Measurements from ENCODE around the gene CDKN2B.

The CDKN2B gene

GRCh38 chr9:21967169-21967568 lies 41.9 kb downstream of the CDKN2B start:
- Histone ChIP-seq H3K27ac (ENCODE audit: low read length) (no peak overlapping the region), H3K4me1 (ENCODE audit: low read length) (no peaks in the 10 kb centered on the region), H3K4me2 (ENCODE audit: low read depth, low read length) (no peak overlapping the region), H3K9me2 (replicated peaks; ENCODE audit: insufficient read depth, low read length) (no peaks in the 10 kb centered on the region), H3K4me3 (ENCODE audit: low read length) (no peak overlapping the region), H3K36me3 (replicated peaks; ENCODE audit: insufficient read depth, low read length) (no peaks in the 10 kb centered on the region), H3K27me3 (replicated peaks; ENCODE audit: insufficient read depth, low read length) (no peaks in the 10 kb centered on the region), H3F3A (ENCODE audit: insufficient read depth, low read length) (no peaks in the 10 kb centered on the region), H3K9ac (ENCODE audit: low read length) (no peak overlapping the region), H3K79me2 (ENCODE audit: low read length) (no peaks in the 10 kb centered on the region), H4K20me1 (ENCODE audit: insufficient read depth, low read length) (no peaks in the 10 kb centered on the region), H3K9me3 (replicated peaks; ENCODE audit: insufficient read depth, low read length) (no peaks in the 10 kb centered on the region), H2AFZ (ENCODE audit: low read length) (no peak overlapping the region)
- DNase-seq, result no peak
- no peak for TF ChIP-seq EZH2phosphoT487 (IDR thresholded peaks at IDR 0.05; ENCODE audit: low read length)
- TF ChIP-seq CTCF (IDR thresholded peaks at IDR 0.05; ENCODE audit: low read length), result no peak
- no peak for TF ChIP-seq EZH2 (optimal IDR thresholded peaks at IDR 0.05; ENCODE audit: low read depth, low read length)

GRCh38 chr9:21966140-21966851 lies 42.8 kb downstream of the CDKN2B start:
- H2AFZ ChIP-seq (ENCODE audit: low read length), result no peak overlapping the region
- no peaks in the 10 kb centered on the region for H3K9me2 ChIP-seq (replicated peaks; ENCODE audit: insufficient read depth, low read length)
- no peaks in the 10 kb centered on the region for H3K9me3 ChIP-seq (replicated peaks; ENCODE audit: insufficient read depth, low read length)
- no peaks in the 10 kb centered on the region for H3K4me1 ChIP-seq (ENCODE audit: low read length)
- no peaks in the 10 kb centered on the region for H4K20me1 ChIP-seq (ENCODE audit: insufficient read depth, low read length)
- H3K9ac ChIP-seq (ENCODE audit: low read length), result no peak overlapping the region
- H3F3A ChIP-seq (ENCODE audit: insufficient read depth, low read length), result no peaks in the 10 kb centered on the region
- H3K27me3 ChIP-seq (replicated peaks; ENCODE audit: insufficient read depth, low read length), result no peaks in the 10 kb centered on the region
- no peak overlapping the region for H3K4me2 ChIP-seq (ENCODE audit: low read depth, low read length)
- H3K27ac ChIP-seq (ENCODE audit: low read length), result no peak overlapping the region
- TF ChIP-seq CTCF (IDR thresholded peaks at IDR 0.05; ENCODE audit: low read length), result no peak
- no peak for TF ChIP-seq EZH2phosphoT487 (IDR thresholded peaks at IDR 0.05; ENCODE audit: low read length)
- TF ChIP-seq EZH2 (optimal IDR thresholded peaks at IDR 0.05; ENCODE audit: low read depth, low read length), result no peak
- no peaks in the 10 kb centered on the region for H3K36me3 ChIP-seq (replicated peaks; ENCODE audit: insufficient read depth, low read length)
- no peaks in the 10 kb centered on the region for H3K79me2 ChIP-seq (ENCODE audit: low read length)
- no peak overlapping the region for H3K4me3 ChIP-seq (ENCODE audit: low read length)
- DNase-seq, result no peak

GRCh38 chr9:21965401-21965951 lies 43.6 kb downstream of the CDKN2B start:
- Histone ChIP-seq H3F3A (ENCODE audit: insufficient read depth, low read length) (no peaks in the 10 kb centered on the region), H3K36me3 (replicated peaks; ENCODE audit: insufficient read depth, low read length) (no peaks in the 10 kb centered on the region), H3K4me1 (ENCODE audit: low read length) (no peaks in the 10 kb centered on the region), H3K4me3 (ENCODE audit: low read length) (peak overlapping the region; percentile 27; the same call in 1 of the 2 replicates), H3K9me2 (replicated peaks; ENCODE audit: insufficient read depth, low read length) (no peaks in the 10 kb centered on the region), H3K9ac (ENCODE audit: low read length) (peak overlapping the region; percentile 16; the same call in 1 of the 2 replicates), H3K79me2 (ENCODE audit: low read length) (no peaks in the 10 kb centered on the region), H3K27me3 (replicated peaks; ENCODE audit: insufficient read depth, low read length) (no peaks in the 10 kb centered on the region), H3K27ac (ENCODE audit: low read length) (no peak overlapping the region), H3K9me3 (replicated peaks; ENCODE audit: insufficient read depth, low read length) (no peaks in the 10 kb centered on the region), H3K4me2 (ENCODE audit: low read depth, low read length) (peak overlapping the region; percentile 37; the same call in 1 of the 2 replicates), H2AFZ (ENCODE audit: low read length) (peak overlapping the region; percentile 42; the same call in 1 of the 2 replicates), H4K20me1 (ENCODE audit: insufficient read depth, low read length) (no peaks in the 10 kb centered on the region)
- no peak for DNase-seq
- TF ChIP-seq CTCF (IDR thresholded peaks at IDR 0.05; ENCODE audit: low read length), result peak; percentile 22
- no peak for TF ChIP-seq EZH2 (optimal IDR thresholded peaks at IDR 0.05; ENCODE audit: low read depth, low read length)

Data from MM.1S (cell line).